SKM-1 treated with dmso at 0.1 percent for 144 hours (cell line): ENCODE results near the gene MYH14.
"Not testable (repeated sequence)": the region's sequence is repeated elsewhere in the genome, so short reads cannot be mapped to it uniquely, and the experiment has no call there.

Experiments
- DNase-seq: peaks from one replicate; lab custom pipeline; 2025; ENCODE audit not compliant: unreplicated experiment; lab: John Stamatoyannopoulos, UW

The MYH14 gene

DNA sequence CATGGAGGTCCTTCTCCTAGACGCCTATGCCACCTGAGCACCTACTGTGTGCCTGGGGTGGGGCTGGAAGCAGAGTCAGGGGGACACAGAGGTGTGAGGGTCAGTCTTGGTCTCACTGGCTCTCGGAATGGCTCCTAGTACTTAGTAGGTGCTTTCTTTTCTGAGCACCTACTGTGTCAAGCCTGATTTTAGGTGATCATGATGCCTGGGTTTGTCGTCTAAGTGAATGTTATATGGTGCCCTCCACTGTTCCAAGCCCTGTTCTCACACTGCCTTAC, 20.0 kb downstream of the MYH14 start:
- DNase-seq: no peak

DNA sequence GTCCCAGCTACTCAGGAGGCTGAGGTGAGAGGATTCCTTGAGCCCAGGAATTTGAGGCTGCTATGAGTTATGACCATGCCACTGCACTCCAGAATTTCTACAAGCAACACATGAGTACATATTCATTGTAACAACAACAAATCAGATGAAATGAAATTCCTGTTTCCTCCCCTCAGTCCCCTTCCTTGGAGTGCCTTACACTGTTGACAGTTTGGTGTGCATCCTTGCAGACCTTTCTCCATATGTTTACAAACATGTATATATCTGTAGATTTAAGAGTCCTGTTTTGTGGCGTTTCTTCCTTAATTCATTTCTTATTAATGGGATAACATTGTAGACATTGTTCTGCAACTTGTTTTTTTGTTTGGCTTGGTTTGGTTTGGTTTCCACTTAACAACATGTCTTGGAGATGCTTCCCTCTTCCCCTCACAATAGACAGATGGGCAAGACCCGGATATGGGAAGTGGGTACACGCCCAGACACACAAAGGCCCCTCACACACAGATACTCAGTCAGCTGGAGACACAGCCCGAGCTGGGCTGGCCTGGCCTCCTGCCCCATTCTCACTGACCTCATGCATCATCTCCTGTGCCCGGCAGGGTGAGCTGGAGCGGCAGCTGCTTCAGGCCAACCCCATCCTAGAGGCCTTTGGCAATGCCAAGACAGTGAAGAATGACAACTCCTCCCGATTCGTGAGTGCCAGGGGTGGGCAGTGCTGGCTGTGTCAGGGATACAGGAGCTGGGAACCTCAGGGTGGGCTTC, 21.7 kb downstream of the MYH14 start:
- DNase-seq: no peak

DNA sequence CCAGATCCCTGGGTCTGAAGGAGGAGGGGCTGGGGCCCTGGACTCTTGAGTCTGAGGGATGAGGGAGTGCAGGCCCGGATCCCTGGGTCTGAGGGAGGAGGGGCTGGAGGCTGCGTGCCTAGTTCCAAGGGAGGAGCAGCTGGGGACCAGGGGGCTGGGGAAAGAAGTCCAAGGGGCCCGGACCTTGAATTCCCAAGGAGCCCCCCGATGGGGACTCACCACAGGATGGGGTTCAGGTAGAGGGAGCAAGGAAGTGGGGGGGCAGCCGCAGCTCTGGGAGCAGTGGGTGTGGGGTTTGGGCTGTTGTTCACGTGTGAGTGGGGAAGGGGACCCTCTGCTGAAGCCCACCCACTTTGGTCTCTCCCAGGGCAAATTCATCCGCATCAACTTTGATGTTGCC, 23.1 kb downstream of the MYH14 start:
- DNase-seq: no peak

DNA sequence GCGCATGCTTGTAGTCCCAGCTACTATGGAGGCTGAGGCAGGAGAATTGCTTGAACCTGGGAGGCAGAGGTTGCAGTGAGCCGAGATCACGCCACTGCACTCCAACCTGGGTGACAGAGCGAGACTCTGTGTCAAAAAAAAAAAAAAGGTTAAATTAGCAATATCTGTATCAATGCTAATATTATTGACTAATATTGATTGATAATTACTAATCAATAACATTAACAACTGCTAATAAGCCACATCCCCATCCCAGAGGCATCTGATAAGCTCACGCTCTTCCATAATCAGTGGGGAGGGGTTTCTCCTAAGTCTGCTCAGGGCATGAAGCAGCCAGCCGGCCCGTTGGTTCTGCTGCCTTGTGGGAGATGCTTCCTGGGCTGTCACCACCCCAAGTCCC, 24.7 kb downstream of the MYH14 start:
- not testable (repeated sequence) for DNase-seq

DNA sequence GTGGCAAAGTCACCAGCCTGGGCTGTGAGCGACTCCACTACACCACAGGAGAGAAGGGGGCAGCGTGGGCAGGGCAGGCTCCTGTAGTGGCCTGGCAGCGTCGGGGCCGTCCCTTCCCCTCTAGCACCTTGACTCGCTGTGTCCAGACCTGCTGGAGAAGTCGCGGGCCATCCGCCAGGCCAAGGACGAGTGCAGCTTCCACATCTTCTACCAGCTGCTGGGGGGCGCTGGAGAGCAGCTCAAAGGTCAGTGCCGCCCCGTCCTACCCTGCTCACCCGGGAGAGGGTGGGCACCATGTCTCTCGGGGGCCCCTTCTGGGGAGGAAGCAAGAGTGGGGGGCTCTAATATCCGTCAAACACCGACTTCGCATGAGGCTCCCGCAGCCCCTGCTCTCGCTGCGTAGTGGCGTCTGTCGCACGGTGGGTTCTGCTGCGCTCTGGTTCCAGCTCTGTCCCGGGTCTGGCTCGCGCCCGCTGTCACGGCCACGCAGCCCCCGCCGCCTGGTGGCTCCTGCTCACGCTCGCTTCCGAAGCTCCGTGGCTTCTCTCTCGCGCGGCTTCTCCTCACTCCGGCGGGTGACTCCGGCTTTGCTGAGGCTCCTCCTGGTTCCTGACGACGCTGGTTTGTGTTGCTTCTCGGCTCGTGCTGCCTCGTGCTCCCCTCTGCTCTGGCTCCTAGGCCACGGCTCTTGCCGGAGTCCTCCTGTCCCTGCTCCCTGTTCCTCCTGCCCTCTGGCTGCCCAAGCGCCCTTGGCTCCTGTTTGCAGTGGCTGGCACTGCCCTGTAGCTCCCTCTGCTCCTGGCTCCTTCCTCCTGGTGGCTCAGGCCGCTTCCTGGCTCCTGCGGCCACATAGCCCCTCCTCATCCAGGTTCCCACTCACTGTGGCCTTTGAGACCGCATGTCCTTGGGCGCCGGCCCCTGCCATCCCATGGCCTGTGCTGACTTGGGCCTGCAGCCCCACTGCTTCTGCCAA, 27.2 kb downstream of the MYH14 start:
- DNase-seq: no peak

DNA sequence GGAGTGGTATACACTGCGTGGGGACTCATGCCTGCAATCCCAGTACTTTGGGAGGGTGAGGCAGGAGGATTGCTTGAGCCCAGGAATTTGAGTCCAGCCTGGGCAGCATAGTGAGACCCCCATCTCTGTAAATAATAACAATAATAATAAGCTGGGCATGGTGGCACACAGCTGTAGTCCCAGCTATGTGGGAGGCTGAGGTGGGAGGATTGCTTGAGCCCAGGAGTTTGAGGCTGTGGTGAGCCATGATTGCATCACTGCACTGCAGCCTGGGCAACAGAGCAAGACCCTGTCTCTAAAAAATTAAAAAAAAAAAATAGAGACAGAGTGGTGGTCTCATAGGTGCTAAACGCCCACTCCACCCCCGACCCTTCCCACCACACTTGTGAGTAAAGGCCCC, 28.0 kb downstream of the MYH14 start:
- not testable (repeated sequence) for DNase-seq

DNA sequence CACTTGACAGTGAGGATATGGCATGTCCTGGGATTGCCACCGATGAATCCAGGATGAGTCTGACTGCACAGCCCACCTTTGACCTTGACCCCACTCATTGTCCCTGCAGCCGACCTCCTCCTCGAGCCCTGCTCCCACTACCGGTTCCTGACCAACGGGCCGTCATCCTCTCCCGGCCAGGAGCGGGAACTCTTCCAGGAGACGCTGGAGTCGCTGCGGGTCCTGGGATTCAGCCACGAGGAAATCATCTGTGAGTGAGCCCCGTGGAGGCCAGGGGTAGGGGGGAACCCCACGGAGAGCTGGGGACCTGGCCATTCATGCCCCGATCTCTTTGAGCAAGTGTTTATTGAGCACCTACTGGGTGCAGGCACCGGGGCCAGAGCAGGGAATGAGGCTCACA, 28.4 kb downstream of the MYH14 start:
- no peak for DNase-seq

DNA sequence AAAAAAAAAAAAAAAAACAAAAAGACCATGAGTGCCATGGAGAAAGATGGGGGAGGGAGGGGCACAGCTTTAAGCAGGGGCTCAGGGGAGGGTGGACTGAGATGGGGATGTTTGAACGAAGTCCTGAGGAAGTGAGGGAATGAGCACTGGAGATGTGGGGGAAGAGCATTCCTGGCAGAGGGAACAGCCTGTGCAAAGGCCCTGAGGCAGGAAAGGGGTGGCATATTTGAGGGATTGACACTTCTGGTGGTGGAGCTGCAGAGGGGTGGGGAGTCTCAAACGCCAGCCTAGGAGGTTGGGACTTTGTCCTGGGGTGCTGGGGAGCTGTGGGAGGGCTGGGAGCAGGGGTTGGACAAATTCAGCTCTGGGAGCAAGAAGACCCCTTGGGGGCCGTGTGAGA, 29.2 kb downstream of the MYH14 start:
- DNase-seq: no peak

DNA sequence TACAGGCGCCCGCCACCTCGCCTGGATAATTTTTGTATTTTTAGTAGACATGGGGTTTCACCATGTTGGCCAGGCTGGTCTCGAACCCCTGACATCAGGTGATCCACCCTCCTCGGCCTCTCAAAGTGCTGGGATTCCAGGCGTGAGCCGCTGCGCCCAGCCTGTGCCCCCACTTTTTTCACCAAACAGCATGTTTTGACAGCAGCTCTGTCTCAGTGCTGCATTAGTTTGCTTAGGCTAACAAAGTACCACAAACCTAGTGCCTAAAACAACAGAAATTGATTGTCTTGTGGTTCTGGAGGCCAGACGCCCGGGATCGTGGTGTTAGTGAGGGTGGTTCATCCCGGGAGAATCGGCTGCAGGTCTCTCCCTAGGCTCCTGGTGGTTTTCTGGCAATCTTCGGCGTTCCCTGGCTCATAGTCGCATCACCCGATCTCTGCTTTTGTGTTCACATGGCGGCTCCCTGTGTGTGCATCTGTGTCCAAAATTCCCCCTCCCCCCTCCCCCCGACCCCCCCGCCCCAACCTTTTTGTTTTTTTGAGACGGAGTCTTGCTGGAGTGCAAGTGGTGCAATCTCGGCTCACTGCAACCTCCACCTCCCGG, 30.0 kb downstream of the MYH14 start:
- DNase-seq: no peak

DNA sequence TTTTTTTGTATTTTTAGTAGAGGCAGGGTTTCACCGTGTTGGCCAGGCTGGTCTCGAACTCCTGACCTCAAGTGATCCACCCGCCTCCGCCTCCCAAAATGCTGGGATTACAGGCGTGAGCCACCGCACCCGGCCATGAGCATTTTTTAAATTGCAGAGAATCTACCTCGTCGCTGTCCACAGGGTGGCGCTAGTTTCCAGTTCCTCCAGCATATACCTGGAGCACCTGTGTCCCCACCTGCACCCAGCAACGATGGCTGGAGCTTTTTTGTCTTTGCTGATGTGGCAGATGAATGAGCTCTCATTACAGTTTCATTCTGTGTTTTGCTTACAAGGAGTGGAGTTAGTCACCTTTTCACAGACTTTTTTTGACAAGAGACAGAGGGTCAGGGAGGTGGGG, 34.1 kb downstream of the MYH14 start:
- DNase-seq: not testable (repeated sequence)

DNA sequence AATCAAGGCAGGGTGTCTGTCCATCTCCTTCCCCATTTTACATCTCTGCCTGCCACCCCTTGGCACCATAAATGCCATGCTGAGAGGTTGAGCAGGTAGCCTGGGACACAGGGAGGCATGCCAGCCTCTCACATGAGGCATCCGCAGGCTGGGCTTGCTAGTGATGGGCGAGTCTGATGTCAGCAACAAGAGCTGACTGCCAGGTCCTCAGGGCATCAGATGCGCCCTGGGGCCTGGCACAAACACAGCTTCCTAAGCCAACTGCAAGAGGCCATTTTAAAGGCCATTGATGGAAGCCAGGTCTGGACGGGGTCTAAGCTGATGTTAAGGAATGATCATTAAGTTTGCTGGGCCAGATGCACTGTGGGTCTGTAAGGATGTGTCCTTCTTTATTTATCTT, 34.6 kb downstream of the MYH14 start:
- DNase-seq: no peak

DNA sequence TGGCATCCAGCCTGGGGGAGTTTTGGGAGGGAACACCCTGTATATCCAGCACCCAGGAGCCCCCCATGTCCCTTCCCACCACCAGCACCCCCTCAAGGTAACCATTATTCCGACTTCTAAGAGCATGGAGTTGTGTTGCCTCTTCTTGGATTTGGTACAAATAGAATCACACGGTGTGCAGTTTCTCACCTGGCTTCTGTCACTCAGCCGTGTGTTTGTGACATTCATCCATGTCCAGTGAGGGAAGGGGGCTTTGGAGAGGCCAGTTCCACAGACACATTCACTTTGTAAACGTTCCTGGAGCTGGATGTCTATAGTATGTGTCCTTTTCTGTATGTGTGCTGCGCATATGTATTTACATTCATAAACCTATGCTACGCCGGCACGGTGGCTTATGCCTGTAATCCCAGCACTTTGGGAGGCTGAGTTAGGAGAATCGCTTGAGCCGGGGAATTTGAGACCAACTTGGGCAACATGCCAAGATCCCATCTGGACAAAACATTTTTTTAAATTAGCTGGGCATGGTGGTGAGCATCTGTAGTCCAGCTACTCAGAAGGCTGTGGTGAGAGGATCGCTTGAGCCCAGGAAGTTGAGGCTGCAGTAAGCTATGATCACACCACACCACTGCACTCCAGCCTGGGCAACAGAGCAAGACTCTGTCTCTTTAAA, 36.6 kb downstream of the MYH14 start:
- DNase-seq: no peak

DNA sequence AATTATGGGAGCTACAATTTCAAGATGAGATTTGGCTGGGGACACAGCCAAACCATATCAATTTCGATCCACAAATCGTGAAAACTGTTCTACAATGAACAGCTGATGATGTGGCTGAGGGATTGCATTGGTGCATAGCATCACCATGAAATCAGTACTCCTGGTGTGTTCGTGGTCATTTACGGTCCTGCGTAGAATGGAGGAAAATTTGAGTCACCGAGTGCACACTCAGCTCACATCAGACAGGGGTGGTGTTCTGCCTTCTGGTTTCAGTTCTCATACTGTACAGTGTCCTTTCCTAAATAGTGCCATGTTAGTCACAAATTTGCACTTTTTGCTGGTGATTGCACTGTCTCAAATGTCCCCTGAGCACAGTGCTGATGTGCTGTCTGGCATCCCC, 39.2 kb downstream of the MYH14 start:
- DNase-seq: no peak

DNA sequence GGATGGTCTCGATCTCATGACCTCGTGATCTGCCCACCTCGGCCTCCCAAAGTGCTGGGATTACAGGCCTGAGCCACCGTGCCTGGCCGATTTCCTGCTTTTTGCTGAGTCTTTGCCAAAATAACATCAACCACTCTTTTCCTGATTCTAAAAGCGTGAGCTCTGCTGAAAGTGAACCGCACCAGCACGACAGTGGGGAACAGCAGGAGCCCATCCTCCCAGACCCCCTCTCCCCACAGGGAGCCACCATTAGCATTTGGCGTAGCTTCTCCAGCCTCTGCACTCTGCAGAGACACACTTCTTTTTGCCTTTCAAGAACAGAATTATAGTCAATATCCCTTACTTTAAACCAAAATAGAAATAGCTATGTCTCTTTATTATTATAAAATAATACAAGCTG, 41.3 kb downstream of the MYH14 start:
- no peak for DNase-seq

DNA sequence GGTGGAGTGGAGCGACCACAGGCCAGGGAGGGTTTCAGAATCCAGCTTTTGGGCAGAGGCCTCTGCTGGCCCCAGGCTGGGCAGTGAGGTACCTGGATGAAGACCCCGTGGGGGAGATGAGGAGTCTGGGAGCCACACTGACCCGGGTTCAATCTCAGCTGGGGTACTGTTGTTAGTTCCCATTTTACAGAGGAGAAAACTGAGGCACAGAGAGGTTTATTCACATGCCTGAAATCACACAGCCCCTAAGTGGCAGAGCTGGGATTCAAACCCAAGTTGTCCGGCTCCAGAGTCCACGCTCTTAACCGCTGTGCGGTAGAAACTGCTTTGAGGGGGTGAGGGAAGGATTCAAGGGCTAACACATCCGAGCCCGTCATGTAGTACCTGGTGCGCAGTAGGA, 45.0 kb downstream of the MYH14 start:
- DNase-seq: no peak

DNA sequence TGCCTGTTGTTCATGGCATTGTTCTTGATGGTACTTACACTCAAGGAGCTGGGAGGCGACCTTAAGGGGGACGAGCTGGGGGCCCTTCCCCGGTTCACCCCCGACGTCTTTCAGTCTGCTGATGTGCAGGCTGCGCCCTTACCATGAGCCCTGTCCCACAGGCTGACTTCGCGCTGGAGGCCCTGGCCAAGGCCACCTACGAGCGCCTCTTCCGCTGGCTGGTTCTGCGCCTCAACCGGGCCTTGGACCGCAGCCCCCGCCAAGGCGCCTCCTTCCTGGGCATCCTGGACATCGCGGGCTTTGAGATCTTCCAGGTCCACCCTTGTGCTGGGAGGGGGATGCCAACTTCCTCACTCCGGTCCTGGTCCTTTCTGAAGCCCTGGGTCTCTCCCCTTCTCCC, 45.4 kb downstream of the MYH14 start:
- no peak for DNase-seq

DNA sequence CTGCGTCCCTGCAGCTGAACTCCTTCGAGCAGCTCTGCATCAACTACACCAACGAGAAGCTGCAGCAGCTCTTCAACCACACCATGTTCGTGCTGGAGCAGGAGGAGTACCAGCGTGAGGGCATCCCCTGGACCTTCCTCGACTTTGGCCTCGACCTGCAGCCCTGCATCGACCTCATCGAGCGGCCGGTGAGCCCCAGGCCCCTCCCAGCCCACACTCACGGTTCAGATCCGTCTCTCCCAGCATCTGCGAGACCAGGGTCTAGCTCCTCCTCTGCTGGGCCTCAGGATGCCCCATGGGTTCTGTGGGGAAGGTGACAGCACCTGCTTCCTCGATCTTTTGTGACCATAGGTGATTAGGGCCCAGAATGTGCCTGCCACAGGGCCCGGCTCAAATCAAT, 46.2 kb downstream of the MYH14 start:
- DNase-seq: no peak

DNA sequence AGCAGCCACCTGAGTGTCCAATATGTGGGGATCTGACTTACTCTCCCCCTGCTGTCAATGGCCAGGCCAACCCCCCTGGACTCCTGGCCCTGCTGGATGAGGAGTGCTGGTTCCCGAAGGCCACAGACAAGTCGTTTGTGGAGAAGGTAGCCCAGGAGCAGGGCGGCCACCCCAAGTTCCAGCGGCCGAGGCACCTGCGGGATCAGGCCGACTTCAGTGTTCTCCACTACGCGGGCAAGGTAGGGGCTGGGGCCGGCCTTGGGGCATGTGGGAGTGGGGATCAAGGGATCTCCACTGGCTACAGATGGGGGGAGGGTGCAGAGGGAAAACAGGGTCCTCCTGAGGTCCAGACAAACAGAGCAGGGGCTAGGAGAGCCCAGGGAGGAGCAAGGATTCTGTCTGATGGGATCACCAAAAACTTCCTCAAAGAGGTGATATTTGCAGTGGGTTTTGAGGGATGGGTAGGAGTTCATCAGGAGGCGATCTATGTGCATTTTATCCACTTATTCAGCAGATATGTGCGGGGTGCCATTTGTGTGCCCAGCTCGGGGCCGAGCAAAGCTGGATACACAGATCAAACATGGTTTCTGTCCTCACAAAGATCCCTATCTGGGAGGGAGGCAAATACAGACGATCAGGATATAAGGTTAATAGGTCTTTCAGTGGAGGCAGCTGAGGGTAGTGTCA, 47.2 kb downstream of the MYH14 start:
- no peak for DNase-seq

DNA sequence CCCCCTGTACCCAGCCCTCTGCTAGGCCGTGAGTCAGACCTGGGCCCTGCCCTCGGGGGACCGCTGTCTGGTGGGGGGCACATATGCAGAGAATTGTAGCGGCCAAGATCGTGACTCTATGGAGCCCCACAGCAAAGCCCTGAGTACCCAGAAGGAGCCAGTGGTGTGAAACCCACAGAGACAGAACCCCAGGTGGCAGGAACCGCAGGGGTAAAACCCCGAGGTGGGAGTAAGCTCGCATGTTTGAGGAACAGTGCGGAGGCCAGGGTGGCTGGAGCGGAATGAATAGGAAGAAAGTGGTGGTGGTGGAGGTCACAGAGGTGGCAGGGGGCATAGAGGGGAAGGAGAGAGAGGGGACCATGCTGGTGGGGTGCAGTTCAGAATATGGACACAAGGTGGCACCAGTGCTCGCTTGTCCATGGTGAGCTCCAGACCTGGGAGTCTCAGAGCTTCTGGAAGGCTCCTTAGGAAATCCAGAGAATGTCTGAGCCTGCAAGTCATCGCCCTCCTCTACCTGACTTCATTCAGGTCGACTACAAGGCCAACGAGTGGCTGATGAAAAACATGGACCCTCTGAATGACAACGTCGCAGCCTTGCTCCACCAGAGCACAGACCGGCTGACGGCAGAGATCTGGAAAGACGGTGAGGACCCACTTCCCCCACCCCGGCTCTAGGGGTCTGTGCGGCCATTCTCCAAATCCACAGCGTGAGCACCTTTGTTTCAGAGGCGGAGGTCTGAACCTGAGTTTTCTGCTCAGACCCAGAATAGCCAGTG, 48.9 kb downstream of the MYH14 start:
- DNase-seq: no peak

DNA sequence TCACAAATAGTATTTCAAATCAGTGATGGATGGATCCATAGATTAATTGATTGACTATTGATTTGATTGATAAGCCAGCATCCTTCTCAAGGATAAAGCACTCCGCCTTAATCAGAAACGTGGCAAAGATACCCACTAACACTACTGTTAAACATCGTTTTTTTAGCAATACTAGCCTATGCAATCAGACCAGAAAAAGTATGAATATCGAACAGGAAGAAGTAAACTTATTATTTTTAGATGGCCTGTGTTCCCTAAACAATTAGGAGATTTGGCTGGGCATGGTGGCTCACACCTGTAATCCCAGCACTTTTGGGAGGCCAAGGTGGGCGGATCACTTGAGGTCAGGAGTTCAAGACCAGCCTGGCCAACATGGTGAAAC, 49.5 kb downstream of the MYH14 start:
- no peak for DNase-seq
